SIG-M5 (cell line): ENCODE data around the gene GGCX.
A peak's percentile ranks its signal among the peaks of the same experiment; 100 is the strongest.
"Not testable (repeated sequence)": the region's sequence is repeated elsewhere in the genome, so short reads cannot be mapped to it uniquely, and the experiment has no call there.

ENCODE experiments used
- DNase-seq: peaks from one replicate; lab custom pipeline; 2025; lab: John Stamatoyannopoulos, UW

GGCX gene

DNA sequence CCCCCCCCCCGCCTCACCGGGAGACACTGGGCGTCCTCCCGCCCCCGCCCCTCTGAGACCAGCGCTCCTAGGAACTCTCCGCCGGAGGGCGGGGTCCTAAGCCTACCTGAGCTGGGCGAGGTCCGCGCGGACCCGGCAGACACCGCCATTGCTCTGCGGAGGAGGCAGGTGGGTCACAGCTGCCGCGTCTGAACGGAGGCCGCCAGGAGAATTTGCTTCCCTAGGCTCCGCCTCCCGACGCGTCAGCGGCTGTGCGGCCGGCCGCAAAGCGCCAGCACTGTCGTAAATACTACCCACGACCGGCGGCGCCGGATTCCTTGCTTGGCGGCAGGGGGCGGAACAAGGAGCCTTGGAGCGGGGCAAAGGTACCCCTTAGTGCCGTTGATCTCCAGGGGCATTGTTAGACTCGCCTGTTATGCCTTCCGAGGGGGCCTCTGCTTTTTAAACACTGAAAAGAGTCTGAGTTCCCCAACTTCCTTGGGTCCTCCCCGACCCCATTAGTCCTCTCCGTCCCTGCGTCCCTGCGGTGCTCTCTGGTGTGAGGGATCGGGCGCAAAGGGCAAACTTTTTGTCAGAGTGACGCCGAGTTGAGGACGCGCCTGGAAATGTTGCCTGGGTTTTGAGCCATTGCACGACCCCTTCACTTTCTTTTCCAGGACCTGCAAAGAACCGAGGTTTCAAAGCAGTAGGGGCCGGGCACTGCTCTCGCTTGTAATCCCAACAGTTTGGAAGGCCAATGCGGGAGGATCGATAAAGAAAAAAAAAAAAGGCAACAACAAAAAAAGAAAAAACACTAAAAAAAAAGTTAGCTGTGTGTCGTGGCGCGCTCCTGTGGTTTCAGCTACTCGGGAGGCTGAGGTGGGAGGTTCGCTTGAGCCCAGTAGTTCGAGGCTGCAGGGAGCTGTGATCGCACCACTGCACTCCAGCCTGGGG, at the start of gene GGCX:
TSS of gene GGCX (minus strand) at position 214 of the 933 bp plus-strand sequence. CDS start at position 149, 65 bp downstream.
- peak; percentile 72 for DNase-seq

DNA sequence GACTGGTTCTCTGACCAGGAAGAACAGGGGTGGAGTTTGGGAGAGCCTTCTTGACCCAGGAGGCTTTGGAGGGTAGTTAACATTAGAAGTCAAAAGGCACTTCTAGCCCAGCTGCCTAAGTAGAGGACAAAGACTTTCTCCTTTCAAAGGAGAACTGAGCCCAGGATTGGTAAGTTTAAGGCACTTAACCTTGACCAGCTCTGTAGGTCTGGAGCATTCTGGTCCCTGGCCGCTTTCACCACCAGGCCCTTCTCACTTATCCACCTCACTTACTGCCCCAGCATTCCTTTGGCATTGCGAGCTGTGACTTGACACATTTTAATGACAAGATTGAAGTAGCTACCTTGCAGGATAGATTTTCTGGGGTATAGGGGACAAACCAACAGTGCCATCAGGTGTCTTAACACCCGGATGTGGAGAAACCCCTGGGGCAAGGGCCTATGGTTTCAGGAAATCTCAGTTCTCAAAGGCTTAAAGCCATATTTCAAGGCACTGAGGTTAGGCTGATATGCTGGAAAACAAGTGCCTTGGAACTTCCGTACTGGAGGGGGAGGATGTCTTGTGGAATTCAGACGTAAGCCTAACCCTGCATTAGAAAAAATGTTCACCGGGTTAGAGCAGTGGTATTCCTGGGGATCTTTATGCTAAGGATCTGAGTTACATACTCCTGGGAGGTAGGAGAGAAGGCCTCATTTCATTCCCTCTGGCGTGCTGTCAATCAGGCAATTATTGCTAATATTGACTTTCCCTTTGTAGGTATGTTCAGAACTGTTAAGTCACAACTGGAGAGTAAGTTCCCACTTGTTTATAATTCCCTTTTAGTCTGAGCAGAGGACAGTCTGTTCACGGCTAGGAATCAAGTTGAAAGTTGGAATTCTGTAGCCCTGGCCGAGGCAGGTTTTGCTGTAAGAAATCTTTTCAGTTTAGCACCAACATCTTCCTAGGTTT, 46.2 kb upstream of the GGCX start:
- no peak for DNase-seq

GRCh38 chr2:85606116-85606455, 44.8 kb upstream of the GGCX start:
- DNase-seq = no peak

DNA sequence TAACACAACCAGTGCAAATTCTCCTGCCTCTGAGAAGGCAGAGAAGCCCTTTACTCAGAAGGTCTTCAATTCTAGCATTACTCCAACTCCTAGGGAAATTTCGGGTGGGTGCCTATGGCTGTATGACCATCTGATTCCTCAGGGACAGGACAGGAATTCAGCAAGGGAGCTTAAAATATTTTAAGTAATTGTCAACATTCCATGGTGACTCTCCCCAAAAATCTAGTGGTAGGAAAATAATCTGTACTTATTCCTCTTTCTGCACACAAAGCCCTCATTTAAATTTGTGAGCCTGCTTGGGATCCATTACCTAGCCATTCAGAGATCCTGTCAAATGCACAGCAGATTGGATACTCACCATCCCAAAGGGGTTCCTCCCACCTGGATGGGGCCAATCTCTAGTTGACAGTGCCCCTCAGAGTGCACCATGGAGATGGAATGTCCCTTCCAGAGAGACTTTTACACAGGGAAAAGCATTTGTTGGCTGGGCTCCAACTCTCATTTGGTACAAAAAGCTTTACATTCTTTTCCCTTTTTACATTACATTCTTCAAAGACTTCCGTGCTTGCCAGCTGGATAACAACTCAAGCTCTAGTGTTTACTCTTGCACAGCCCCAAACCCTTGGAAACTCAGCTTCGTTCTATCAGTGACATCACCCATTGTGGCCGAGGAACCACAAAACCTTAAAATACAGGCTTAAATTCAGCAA, 44.3 kb upstream of the GGCX start:
- no peak for DNase-seq

DNA sequence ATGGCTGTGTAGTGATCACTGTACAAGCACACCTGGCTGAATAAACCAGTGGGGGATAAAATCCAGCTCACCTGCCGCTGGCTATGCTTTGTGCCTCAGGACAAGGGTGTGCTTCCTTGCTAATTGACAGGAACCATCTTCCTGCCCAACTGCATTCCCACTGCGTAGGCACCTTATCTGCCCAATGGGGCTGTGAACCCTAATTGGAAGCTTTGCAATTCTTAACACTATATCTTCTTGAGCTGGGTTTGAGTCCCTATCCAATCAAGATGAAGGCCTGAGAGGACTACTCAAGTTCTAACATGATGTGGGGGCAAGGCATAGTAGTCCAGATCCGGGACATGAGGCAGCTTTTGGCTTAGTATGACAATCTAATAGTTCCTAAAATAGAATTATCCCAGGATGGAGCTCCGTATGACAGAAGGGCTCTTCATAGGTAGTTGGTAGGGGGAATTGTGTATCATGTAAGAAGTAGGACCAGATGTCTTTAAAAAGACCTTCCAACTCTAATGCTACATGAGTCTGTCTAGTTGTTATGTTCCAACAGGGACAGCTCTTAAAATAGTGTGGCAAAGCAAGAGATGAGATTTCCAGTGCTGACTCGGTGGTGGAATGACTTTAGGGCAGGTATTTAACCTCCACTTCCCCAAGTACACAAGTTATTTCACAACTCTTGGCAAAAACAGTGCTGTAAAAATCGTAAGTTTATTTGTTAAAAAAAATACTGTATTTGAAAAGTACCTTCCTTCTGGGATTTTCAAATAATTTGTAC, 43.5 kb upstream of the GGCX start:
- no peak for DNase-seq

DNA sequence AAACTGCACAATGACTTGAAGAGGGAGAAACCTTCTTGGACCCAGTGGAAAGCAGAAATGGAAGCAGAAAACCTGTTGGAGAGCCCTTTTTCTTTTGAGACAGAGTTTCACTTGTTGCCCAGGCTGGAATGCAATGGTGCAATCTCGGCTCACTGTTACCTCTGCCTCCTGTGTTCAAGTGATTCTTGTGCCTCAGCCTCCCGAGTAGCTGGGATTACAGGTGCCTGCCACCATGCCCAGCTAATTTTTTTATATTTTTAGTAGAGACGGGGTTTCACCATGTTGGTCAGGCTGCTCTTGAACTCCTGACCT, 42.8 kb upstream of the GGCX start:
- DNase-seq = not testable (repeated sequence)

DNA sequence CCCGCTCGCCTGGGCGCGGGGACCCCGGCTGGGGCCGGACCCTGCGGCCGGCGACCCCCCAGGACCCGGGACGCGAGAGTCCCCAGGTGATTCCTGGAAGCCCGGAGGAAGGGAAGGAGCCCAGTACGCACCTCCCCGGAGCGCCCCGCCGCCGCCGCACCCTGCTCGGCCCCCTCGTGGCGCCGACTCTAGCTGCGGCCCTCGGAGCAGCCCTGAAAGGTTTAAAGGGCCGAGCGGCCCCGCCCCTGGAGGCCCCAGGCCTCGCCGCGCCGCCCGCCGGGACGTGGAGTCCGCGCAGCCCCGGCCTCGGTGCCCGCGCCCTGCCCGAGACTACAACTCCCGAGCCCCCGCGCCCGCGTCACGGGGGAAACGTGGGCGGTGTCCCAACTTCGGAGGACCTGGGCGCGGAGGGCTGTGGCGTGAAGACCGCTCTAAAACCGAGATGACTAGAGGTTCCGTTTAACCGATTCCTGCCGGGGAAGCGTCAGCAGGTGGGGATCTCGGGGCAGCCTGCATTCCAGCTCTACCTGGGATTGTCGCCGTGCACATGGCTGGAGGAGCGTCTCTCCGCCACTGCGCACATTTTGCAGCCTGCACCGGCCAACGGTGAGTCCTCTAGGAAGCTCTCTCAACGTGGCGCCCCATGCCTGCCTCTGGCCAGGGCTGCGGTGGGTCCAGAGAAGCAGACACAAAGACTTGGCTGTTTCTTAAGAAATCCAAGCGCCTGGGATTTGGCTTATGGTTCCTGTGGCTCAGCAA, 41.4 kb upstream of the GGCX start, which contains the start of gene TMEM150A:
TSS of gene TMEM150A (minus strand) at position 223 of the 759 bp plus-strand sequence. CDS start 750 bp downstream, outside the sequence.
- DNase-seq = peak; percentile 43

DNA sequence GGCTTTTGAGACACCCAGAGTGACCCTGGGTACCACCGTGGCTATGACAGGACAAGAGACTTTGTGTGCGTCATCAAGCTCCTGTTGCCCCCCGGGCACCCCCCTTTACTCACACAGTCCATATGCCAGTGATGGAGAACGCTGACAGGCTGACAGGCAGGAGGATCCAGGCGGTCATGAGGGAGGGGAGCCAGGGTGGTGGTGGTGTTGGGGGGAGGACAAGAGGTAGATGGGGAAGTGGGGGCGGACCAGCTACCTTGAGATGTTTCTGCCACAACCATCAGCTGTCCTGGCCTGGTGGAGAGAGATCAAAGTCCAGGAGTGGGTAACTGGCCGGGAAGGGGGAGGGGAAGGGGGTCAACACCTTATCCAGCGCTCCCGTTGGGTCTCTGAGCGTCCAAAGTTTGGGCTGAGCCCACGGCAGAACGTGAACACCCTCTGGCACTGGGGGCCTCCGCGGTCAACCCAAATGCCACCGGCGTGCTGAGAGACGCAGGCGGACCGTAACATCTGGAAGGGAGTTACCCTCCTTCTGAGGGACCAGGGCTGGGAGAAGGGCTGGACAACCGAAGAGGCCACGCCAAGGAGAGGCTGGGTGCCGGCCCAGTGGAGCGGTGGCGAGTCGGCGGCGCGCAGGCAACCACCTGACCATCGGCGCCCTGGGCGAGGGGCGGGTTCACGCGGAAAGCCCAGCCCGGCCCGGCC, 40.6 kb upstream of the GGCX start:
- DNase-seq = no peak

GRCh38 chr2:85600951-85601770, 39.9 kb upstream of the GGCX start:
- DNase-seq = no peak

- DNase-seq = no peak
These were observed 38.9 kb upstream of the GGCX start for GRCh38 chr2:85600235-85600575.

- DNase-seq = no peak
These were observed 38.4 kb upstream of the GGCX start for GRCh38 chr2:85599468-85600234.

DNA sequence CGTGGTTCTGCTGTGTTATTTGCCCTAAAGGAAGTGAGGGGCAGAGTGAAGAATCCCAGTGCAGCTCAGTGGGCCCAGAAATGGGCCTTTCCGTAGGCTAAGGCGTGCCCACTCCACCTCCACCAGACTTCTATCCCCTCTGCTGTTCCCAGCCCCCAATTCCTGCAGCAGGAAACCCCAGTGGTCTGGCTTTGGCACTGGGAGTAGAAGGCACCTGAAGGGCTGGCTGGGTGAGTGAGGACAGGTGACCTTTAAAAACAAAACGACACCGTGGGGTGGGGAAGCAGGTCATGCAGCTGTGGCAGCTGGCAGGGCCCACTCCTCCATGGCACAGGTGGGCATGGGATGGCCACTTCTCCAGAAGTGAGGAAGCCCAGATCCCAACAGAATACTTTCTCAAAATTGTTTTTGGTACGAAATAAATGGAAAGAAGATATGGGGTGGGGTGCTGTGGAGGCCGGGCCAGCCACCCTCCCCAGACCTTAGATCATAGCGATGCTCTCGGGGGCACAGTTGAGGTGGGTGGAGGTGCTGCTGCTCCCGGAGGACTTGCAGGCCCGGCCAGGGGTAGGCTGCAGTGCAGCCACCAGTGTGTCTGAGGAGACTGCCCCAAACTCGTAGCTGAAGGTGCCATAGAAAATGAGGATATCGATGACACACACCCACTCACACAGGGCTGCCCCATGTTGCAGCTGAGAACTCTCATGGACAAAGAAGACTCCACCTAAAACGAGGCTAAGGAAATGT, 37.5 kb upstream of the GGCX start:
- DNase-seq = no peak

GRCh38 chr2:85597241-85597640, 35.9 kb upstream of the GGCX start:
- DNase-seq = no peak

GRCh38 chr2:85596486-85597143, 35.3 kb upstream of the GGCX start:
- DNase-seq = no peak

DNA sequence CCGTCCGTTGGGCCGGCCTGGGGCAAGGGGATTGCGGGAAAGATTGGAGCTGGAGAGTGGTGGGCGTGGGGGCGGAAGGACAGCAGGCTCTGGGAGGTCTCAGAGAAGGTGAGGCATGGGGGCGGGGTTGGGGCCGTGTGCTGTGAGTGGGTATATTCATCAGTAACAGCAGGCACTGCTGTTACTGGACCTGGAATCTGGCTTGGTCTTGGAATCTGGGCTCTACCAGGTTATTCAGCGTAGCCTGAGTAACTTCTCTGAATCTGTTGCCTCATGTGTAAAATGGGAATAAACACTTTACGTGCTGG, 34.7 kb upstream of the GGCX start:
- DNase-seq = no peak

GRCh38 chr2:85595301-85596025, 34.2 kb upstream of the GGCX start, which contains the start of gene RNF181:
Gene RNF181 (plus strand): TSS chr2:85595745. CDS start chr2:85595764, 19 bp downstream.
- DNase-seq = peak; percentile 96
